Gastroesophageal sphincter (tissue), 4 donors: Measurements from ENCODE around the gene OIP5. TPM values are rescaled to one million over a fixed set of nuclear protein-coding genes. Genes with fewer than 3 reads are reported as not detected.
A peak's percentile ranks its signal among the peaks of the same experiment; 100 is the strongest.

Source experiments
- ATAC-seq: fragments of 150-250 bp; one replicate; pipeline ENCODE4 v1.9.1; 2016; ENCODE audit warnings: mild to moderate bottlenecking, moderate library complexity
- H3K27ac ChIP-seq, 4 donors: fragments of 200-600 bp; sonication (generic) in 3 of 4; 1 replicate in 3 of 4; 2 replicates in 1 of 4; pipeline ENCODE4 v1.5.1; 2016 to 2019
- H3K27me3 ChIP-seq: fragments of 200-600 bp; sonication (generic); one replicate; pipeline ENCODE4 v1.5.1; 2019
- H3K36me3 ChIP-seq, 2 donors: fragments of 200-600 bp; sonication (generic); one replicate each; pipeline ENCODE4 v1.5.1; 2019; ENCODE audit warnings: control low read depth in 1 of 2
- H3K4me1 ChIP-seq, 3 donors: fragments of 200-600 bp; sonication (generic); 1 replicate in 2 of 3; 2 replicates in 1 of 3; pipeline ENCODE4 v1.5.1; 2016 to 2019; ENCODE audit warnings: control low read depth in 2 of 3
- H3K4me3 ChIP-seq, 2 donors: fragments of 200-600 bp; sonication (generic); one replicate each; pipeline ENCODE4 v1.5.1; 2019; ENCODE audit warnings: mild to moderate bottlenecking in 1 of 2, moderate library complexity in 1 of 2
- H3K9me3 ChIP-seq, 3 donors: fragments of 200-600 bp; sonication (generic); one replicate each; pipeline ENCODE4 v1.5.1; 2017 to 2019; ENCODE audit warnings: control low read depth in 2 of 3
- EP300 ChIP-seq: sonication (generic); formaldehyde crosslinking; IDR thresholded peaks from one replicate; pipeline ENCODE4 v1.6.1; 2017; ENCODE audit warnings: antibody characterized with exemption, mild to moderate bottlenecking
- POLR2A ChIP-seq, 2 donors: fragments of 450-650 bp; IDR thresholded peaks; one replicate each; pipeline ENCODE4 v1.6.1; 2017; ENCODE audit warnings: antibody characterized with exemption in 2 of 2, mild to moderate bottlenecking in 2 of 2, moderate library complexity in 1 of 2
- POLR2AphosphoS5 ChIP-seq: sonication (generic); formaldehyde crosslinking; IDR thresholded peaks from one replicate; pipeline ENCODE4 v1.6.1; 2017; ENCODE audit warnings: antibody characterized with exemption
- WGBS, 2 donors: methylation state at CpG; one replicate each; pipeline ENCODE4 v1.1.5; 2018; ENCODE audit warnings: low coverage in 1 of 2; 5-methylcytosine and 5-hydroxymethylcytosine counted together
- total RNA-seq, 4 donors: library from RNA; depleted of rRNA; stranded (reverse); fragments of >200 nt; gene quantifications; one replicate each; pipeline ENCODE4 v1.1.0, GENCODE V29; 2016
- TF ChIP-seq, protein P1 (sequence below), 4 experiments: fragments of 200-600 bp in 2 of 4; fragments of 450-650 bp in 2 of 4; sonication (generic) in 1 of 4; IDR thresholded peaks; one replicate each; pipeline ENCODE4 v1.5.1; 2017 to 2019; ENCODE audit warnings: antibody characterized with exemption in 4 of 4, mild to moderate bottlenecking in 2 of 4, moderate library complexity in 2 of 4

The OIP5 gene
- under 1 TPM in 2 of 4 donors, not detected in 2; 0.40 to 0.49 TPM for total RNA-seq

DNA sequence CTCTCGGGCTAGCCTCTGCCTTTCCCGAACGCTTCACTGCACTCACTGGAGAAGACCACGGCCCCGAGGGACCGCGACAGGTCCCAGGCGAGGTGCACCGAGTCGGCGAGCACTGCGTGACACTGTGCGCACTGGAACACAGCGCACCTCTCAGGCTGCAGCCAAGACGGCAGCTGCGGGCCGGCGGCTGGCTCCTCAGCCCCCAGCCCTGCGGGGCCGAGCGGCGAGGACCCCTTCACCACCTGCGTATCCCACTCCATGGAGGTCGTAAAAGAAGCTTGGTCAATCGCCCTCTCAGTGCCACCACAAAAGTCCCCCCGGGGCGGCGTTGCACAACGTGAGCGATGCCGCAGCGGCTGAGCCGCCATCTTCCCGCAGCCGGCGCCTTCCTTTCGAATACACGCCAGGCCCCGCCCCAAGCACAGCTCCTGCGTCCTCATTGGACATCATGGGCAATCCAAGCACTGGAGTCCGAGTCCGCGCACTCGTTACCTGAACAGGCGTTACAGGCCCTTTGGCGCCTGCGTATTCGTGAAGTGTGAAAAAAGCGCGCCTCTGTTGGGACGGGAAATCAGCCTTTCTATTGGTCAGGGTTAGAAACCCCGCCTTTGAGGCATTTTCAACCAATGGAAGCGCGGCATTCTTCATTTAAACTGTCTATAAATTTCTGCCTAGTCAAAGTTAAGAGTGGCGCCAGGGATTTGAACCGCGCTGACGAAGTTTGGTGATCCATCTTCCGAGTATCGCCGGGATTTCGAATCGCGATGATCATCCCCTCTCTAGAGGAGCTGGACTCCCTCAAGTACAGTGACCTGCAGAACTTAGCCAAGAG is at the start of gene OIP5, which contains the start of gene NUSAP1:
Gene OIP5, minus strand, starts transcription at position 398 of the 832 bp plus-strand sequence. Its CDS starts 30 bp downstream, at position 368.
Gene NUSAP1, plus strand, starts transcription at position 688 of the 832 bp plus-strand sequence. Its CDS starts 77 bp downstream, at position 765.
- peak; percentile 99 for ATAC-seq
- H3K36me3 ChIP-seq: no peaks in the 10 kb centered on the region
- peak within 1 kb of the TSS; percentile 64 to 93 for H3K4me3 ChIP-seq
- TF ChIP-seq, protein P1, sequence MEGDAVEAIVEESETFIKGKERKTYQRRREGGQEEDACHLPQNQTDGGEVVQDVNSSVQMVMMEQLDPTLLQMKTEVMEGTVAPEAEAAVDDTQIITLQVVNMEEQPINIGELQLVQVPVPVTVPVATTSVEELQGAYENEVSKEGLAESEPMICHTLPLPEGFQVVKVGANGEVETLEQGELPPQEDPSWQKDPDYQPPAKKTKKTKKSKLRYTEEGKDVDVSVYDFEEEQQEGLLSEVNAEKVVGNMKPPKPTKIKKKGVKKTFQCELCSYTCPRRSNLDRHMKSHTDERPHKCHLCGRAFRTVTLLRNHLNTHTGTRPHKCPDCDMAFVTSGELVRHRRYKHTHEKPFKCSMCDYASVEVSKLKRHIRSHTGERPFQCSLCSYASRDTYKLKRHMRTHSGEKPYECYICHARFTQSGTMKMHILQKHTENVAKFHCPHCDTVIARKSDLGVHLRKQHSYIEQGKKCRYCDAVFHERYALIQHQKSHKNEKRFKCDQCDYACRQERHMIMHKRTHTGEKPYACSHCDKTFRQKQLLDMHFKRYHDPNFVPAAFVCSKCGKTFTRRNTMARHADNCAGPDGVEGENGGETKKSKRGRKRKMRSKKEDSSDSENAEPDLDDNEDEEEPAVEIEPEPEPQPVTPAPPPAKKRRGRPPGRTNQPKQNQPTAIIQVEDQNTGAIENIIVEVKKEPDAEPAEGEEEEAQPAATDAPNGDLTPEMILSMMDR (IDR thresholded peaks at IDR 0.05): peak in 3 of 4 experiments; percentile 39 to 74 (median 72)
- TF ChIP-seq EP300 (no peak), POLR2AphosphoS5 (peak; percentile 15), POLR2A (IDR thresholded peaks at IDR 0.05) (no peak)
- 0% methylated on average over 11 to 14 of the region's 64 CpGs for WGBS, 2 donors
- peaks cover 0 to 16% (median 12%) of the 10 kb centered on the region in 3 donors for H3K4me1 ChIP-seq
- no peaks in the 10 kb centered on the region for H3K27me3 ChIP-seq
- H3K27ac ChIP-seq: peak within 1 kb of the TSS in 3 of 4 donors; percentile 77 to 81 (median 79)
- no peaks in the 10 kb centered on the region for H3K9me3 ChIP-seq

DNA sequence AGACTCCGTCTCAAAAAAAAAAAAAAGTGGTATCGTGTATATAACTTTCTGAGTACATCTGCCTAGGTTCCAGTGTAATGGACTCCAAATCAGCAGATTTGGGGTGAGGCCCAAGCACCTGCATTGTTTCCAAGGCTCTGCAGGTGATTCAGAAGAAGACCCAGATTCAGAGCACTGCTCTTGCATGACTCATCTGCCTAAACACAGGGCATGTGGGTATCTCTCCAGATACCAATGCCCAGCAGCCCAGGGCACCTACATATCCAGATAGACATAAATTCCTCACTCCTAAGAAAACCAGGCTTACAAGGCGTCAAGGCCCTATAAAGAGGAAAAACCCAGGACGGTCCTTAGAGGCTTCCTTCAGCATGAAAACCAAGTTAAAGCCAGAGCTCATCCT is 45.6 kb upstream of the OIP5 start:
- no peak overlapping the region for H3K4me3 ChIP-seq
- H3K9me3 ChIP-seq: no peaks in the 10 kb centered on the region
- H3K27ac ChIP-seq: no peak overlapping the region
- H3K4me1 ChIP-seq: no peaks in the 10 kb centered on the region
- TF ChIP-seq, protein P1 (IDR thresholded peaks at IDR 0.05): no peak
- TF ChIP-seq POLR2AphosphoS5 (no peak), POLR2A (IDR thresholded peaks at IDR 0.05) (no peak), EP300 (no peak)
- 88 to 100% methylated on average over 1 to 4 of the region's 4 CpGs for WGBS, 2 donors
- H3K36me3 ChIP-seq: no peaks in the 10 kb centered on the region
- H3K27me3 ChIP-seq: no peaks in the 10 kb centered on the region
- no peak for ATAC-seq

DNA sequence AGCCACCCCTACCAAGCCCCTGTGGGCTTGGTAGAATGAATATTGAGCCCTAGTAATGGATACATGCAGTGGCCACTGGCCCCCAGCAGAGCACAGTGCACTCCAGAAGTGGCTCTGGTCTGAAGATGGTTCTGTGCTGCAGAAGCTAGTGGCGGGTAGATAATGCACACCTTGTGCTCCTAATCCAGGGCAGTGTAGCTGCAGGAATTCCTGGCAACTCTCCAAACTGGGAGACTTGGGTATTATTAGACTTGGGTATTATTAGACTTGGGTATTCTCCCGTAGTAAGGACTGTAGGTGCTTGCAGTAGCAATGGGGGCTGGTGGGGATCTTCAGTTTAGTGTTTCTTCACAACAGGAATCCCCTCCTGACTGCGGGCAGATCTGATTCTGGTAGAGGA is 35.0 kb upstream of the OIP5 start:
- TF ChIP-seq POLR2A (IDR thresholded peaks at IDR 0.05) (no peak), EP300 (no peak), POLR2AphosphoS5 (no peak)
- TF ChIP-seq, protein P1 (IDR thresholded peaks at IDR 0.05): no peak
- Histone ChIP-seq H3K36me3 (no peaks in the 10 kb centered on the region), H3K4me3 (no peak overlapping the region), H3K9me3 (peaks cover 0 to 7% (median 0%) of the 10 kb centered on the region in 3 donors), H3K4me1 (no peaks in the 10 kb centered on the region), H3K27me3 (no peaks in the 10 kb centered on the region), H3K27ac (no peak overlapping the region)
- no peak for ATAC-seq
- no CpG with 5 or more reads among the region's 3 CpGs for WGBS, 2 donors

DNA sequence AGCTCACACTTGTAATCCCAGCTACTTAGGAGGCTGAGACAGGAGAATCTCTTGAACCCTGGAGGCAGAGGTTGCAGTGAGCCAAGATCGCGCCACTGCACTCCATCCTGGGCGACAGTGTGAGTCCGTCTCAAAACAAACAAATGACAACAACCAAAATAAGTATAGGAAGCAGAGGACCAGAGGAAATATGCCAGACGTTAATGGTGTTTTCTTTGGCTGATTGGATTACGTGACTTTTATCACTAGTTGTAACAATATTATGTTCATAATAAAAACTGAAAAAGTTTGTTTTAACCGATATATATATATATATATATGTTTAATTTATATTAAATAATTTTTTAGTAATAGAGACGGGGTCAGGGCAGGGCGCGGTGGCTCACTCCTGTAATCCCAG is 22.0 kb upstream of the OIP5 start:
- 89 to 92% methylated on average over 6 to 10 of the region's 10 CpGs for WGBS, 2 donors
- no peak for ATAC-seq

DNA sequence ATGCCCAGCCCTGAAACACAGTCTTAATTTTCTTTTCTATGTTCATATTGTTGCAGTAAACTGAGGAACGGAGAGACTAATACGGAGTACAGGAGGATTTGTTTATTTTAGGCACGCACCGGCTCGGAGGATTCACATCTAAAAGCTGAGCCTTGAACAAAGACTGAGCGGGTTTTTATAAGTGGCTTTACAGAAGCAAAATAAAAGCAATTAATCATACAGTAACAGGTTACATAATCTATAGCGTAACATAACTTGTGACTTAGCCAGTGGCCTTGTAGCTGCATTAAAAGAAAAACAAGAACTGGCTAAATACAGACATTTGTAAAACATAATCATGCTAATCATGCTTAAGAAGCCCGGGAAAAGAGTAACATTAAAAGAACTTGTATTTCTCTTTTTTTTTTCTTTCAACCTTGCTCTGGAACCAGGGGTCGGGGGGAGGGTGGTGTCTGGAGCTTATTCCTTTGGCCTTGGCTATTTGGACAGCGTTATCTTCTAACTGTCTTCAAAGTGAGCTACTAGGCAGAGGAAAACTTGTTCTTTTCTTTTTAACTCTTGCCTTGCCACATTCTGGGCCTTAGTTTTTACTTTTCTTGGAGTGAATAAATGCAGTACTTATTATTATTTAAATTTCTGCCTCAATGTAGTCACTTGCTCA is 17.8 kb upstream of the OIP5 start:
- Histone ChIP-seq H3K27me3 (no peaks in the 10 kb centered on the region), H3K9me3 (no peaks in the 10 kb centered on the region), H3K4me3 (no peak overlapping the region), H3K36me3 (no peaks in the 10 kb centered on the region), H3K27ac (no peak overlapping the region), H3K4me1 (peaks cover 0 to 9% (median 0%) of the 10 kb centered on the region in 3 donors)
- ATAC-seq: no peak
- 40 to 55% methylated on average over 6 to 10 of the region's 10 CpGs for WGBS, 2 donors
- TF ChIP-seq POLR2AphosphoS5: no peak
- TF ChIP-seq EP300: no peak
- TF ChIP-seq POLR2A (IDR thresholded peaks at IDR 0.05): no peak
- TF ChIP-seq, protein P1 (IDR thresholded peaks at IDR 0.05): no peak

More for the DNA sequence above, 22.0 kb upstream of the OIP5 start:
- Histone ChIP-seq H3K4me3 (no peak overlapping the region), H3K4me1 (peaks cover 0 to 9% (median 0%) of the 10 kb centered on the region in 3 donors), H3K36me3 (no peaks in the 10 kb centered on the region), H3K27ac (no peak overlapping the region), H3K9me3 (no peaks in the 10 kb centered on the region), H3K27me3 (no peaks in the 10 kb centered on the region)
- TF ChIP-seq EP300: no peak
- no peak for TF ChIP-seq POLR2AphosphoS5
- TF ChIP-seq POLR2A (IDR thresholded peaks at IDR 0.05): no peak
